HG02943 (cell line): ENCODE data around the gene MMEL1.
"Not testable (repeated sequence)": the region's sequence is repeated elsewhere in the genome, so short reads cannot be mapped to it uniquely, and the experiment has no call there.

Experiments
- ATAC-seq: cut with Tn5 transposase; IDR thresholded peaks from one replicate; pipeline ENCODE4 v1.9.1; 2021; ENCODE audit warnings: mild to moderate bottlenecking, low read depth, moderate library complexity; ENCODE audit not compliant: unreplicated experiment

MMEL1 gene

DNA sequence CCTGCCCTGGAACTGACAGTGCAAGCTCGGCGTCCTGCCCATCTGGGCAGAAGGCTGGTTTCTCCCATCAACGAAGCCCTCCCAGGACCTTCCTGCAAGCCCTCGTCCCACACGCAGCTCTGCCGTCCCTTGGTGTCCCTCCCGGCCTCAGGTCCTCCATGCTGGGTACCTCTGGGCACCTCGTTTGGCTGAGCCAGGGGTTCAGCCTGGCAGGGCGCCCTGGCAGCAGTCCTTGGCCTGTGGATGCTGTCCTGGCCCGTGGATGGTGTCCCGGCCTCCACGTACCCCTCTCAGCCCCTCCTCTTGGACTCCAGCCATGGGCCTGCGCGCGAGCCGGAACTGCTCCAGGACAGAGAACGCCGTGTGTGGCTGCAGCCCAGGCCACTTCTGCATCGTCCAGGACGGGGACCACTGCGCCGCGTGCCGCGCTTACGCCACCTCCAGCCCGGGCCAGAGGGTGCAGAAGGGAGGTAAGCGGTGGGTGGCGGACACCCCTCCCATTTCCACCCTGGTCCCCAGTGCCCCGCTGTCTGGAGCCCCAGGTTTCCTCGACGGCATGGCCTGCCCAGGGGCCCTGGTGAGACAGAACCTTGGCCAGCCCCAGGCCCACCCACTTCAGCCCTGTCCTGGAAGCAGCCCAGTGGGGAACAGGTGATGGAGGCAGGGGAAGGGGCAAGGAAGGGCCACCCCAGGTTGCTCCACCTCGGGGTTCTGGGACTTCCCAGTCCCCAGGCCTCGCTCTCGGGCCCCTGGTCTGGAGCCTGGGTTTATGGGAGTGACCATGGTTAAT, 73.1 kb downstream of the MMEL1 start:
- no peak for ATAC-seq

DNA sequence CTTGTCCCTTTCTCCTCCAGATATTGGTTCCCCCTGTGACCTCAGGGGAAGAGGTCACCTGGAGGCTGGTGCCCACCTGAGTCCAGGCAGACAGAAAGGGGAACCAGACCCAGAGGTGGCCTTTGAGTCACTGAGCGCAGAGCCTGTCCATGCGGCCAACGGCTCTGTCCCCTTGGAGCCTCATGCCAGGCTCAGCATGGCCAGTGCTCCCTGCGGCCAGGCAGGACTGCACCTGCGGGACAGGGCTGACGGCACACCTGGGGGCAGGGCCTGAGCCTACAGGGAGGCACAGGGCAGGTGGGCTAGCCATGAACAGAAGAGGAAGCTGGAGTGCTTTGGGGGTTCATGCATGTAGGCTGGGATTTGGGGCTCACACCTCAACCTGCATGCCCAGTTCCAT, 74.0 kb downstream of the MMEL1 start:
- ATAC-seq: no peak

GRCh38 chr1:2558420-2558819, 74.4 kb downstream of the MMEL1 start:
- ATAC-seq: no peak

DNA sequence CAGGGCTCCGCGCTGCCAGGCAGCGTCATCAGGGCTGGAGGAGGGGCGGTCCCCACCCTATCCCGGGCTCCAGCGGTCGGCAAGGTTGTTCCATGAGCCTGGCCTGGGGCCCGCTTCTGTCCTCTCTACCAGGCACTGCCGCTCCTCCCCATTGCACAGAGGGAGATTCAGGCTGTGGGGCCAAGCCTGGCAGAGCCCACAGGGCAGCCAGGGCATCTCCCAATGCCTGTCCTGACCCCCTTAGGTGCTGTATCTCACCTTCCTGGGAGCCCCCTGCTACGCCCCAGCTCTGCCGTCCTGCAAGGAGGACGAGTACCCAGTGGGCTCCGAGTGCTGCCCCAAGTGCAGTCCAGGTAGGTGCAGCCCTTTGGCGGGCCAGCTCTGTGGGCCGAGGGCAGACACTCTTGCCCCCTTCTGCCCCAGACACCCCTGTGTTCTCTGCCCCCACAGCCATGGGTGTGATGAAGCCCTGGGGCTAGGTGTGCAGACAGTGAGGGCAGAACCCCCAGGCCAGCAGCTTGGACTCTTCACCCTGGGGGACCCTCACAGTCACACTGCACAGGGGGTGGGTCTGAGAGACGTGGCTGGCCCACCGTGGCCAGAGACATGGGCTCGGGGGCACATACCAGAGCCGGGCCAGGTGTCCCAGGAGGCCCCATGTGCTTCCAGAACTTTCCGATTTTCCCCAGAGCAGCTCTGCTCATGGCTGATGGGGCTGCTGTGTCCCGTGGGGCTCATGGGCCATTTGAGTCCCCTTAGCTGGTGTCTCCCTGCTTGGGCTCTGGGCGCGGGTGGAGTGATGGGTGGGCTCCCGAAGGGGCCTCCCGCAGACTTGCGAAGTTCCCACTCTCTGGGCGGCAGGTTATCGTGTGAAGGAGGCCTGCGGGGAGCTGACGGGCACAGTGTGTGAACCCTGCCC, 75.1 kb downstream of the MMEL1 start:
- no peak for ATAC-seq

- no peak for ATAC-seq
These were observed 75.9 kb downstream of the MMEL1 start for GRCh38 chr1:2556678-2557481.

GRCh38 chr1:2556277-2556677, 76.5 kb downstream of the MMEL1 start, which contains the start of gene TNFRSF14:
Gene TNFRSF14 (plus strand): TSS chr1:2556371. CDS start chr1:2556665, 294 bp downstream.
- no peak for ATAC-seq

DNA sequence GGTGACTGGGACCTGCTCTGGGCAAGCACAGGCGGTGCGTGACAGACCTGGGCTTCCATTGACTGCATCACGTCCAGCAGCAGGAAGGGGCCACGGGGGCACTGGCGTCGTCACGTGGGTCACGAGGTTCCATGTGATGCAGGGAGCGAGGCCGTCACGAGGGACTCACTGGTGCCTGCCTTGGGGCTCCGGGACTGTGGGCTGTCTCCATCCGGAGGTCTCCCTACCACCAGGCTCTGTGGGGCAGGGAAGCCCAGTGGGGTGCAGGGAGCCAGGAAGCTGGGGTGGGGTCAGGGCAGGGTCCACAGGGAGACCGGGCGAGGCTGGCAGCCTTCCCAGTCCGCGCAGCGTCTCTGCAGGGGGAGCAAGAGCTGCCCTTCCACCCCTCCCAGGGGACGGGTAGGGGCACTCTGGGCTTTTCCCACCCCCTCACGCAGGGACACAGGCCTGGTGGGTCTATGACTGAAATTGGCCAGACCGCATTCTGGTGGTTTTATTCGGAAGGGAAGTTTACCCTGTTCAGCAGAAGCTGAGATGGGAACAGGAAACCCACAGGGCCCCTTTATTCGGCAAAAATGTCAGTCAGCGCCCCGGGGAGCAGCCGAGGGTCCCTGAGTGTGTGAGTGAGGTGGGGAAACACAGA, 77.1 kb downstream of the MMEL1 start:
- no peak for ATAC-seq

DNA sequence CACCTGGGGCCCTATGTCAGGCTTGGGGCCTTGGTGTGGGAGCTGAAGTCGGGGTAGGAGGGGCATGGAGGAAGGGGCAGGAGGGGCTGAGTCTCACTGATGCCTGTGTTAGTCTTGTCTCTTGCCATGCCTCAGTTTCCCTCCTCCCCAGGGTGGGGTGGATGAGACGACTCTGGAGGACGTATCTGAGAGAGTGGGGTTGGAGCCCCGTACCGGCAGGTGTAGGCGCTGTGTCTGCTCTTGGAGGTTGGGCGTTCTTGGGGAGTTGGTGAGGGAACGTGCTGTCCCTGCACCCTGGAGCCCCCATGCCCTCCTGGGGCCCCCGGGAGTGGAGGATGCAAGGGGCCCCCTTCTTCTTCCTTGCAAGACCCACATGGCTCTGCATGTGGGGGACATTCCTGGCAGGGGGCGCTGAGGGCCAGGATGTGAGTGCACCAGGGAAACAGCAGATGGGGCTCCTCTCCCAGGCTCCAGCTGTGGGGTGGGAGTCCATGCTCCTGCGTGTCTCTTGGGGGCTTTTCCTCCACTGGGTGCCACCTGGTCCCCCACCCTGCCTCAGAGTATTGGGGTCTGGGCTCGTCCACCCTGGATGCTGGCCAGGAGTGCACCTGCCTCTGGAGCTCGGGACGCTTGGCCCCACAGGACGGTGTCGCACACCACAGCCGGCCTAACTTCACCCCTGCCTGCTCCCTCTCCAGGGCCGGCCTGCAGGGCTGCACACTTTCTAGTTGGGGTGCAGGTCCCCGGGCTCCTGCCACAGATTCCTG, 78.0 kb downstream of the MMEL1 start:
- no peak for ATAC-seq

DNA sequence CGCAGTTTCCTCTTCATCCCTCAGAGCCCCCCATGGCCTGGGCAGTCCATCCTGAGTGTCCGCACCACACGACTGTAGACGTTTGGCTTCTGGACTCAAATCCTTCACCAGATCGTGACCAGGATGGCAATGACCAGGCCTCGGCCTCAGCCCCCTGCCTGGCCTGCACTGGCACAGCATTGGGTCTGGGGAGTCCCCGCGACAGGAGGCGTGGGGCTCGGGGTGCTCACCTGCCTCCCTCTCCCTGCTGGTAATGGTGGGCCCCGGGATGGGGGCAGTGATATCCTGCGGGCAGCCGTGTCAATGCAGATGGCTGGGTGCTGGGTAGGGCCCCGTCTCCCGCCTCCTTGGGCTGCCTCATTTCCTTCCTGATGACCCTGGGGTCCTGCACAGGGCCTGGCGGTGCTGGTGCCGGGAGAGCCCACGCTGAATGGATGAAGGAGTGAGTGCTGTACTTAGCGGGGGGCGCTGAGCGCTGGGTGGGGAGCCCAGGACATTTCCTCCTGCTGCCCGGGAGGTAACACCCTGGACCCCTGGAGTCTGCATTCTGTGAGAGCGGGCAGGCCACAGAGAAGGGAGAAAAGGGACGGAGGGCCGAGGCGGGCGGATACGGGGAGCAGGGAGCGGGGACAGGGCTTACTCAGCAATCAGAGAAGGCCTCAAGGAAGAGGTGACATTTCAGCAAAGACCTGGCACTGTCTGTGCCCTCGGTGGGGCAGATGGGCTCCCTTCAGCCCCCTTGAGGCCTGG, 78.8 kb downstream of the MMEL1 start:
- no peak for ATAC-seq

GRCh38 chr1:2553076-2553475, 79.7 kb downstream of the MMEL1 start:
- not testable (repeated sequence) for ATAC-seq

DNA sequence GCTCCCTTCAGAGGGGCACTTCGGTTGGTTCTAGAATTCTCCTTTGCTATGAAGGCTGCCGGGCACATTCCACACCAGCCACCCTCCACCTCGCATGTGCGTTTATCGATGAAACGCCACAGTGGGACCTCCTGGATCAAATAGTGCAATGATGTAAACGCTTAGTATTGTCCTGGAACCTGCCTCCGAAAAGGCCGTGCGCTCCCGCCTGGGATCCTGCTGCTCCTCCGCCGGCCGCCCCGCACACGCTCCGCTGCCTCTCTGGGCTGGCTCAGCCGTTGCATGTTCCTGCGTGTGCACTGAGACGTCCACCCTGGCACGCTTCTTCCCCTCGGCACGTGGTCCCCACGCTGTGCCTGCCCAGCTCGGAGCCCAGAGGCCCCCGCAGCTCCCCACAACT, 80.6 kb downstream of the MMEL1 start:
- no peak for ATAC-seq

DNA sequence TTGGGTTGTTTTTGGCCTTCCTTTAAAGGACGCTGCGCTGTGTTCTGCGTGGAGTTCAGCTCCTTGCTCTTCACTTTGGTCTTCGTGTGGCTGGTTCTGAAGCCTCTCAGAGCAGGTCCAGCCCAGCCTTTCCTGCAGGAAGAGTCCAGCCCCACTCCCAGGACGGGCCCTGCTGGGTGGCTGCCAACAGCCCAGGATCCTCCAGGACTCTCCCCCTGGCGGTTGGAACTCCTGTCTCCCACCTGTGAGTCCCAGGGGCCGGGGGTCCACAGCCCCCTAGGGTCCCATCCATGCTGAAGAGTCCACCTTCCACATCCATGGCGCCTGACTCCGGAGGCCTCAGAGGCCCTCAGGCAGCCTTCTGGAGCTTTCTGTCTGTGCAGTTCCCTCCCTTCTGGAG, 81.3 kb downstream of the MMEL1 start:
- not testable (repeated sequence) for ATAC-seq

DNA sequence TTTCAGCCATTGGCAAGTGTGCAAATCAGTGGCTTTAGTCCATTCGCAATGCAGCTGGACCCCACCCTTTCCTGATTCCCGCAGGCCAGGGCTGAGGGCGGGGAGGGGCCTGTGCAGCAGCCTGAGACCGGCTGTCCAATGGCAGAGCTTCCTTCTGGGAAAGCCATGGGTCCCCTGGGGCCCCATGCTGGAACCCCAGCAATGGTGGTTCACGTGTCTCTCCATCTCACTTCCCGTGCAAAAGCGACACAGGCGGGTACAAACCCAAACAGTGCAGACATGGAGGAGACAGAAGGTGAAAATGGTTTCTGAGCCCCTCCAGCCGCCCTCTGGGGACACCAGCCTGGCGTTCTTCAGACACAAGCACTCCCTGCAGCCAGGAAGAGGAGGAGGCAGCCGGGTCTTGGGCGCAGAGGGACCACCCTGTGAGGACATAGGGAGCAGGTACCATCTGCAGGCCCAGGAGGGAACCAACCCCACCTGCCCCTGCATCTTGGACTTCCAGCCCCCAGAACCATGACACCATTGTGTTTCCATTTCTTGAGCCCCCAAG, 82.4 kb downstream of the MMEL1 start:
- not testable (repeated sequence) for ATAC-seq

GRCh38 chr1:2549367-2550029, 83.3 kb downstream of the MMEL1 start:
- ATAC-seq: not testable (repeated sequence)

DNA sequence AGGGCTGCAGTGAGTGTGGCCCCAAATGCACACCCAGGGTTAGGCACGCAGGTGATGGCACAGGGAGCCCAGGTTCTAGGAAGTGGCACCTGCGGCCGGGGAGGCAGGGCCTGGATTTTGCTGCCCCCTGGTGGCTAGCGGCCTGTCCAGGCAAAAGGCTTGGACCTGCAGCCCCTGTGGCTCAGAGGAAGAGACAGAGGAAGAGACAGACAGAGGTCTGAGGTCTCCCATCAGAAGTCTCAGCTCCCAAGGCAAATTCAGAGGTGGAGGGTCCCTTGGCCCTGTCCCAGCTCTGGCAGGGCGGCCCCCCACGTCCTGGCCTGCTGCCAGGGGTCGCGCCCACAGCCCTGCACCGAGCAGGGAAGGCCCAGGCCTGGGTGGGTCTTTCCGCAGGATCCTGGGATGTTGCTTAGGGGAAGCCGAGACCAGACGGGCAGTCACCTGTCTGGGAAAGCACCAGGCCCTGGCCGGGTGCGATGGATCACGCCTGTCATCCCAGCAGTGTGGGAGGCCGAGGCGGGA, 84.7 kb downstream of the MMEL1 start:
- peak; percentile 15 for ATAC-seq

DNA sequence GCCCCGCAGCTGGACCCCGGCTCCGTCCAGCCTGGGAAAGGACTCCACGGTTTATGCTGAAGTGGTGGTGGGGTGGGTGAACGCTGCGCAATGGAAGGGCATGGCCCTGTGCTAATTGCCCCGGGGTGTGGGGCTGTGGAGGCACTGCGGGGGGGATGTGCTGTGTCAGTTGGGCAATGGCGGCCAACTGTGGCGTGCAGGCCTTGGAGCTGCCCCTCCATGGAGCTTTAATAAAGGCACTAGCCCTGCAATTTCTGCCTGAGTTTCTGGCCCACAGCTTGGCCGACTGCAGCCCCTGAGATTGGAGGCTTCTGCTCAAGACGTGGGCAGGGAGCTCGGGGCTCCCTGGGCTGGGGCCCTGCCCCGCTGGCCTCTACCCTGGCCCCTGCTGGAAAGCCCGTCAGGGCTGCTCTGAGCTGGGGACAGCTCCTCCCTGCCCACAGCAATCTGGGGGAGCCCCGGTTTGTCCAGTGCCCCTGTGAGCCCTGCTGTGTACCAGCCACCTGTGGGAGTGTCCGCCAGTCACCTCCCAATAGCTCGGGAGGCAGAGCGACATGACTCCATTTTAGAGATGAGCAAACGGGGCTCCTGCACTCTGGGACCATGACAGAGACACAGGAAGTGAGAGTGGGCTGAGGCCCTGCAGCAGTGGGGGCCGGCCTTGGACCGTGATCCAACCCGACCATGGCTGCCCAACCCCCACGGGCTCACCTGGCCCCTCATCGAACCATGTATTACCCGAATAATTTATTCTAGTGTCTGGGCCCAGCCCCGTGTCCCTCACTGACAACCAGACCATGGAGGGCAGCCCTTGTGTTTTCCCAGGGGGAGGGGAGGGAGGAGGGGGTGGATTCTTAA, 85.4 kb downstream of the MMEL1 start:
- ATAC-seq: no peak
